DMS53 treated with DMSO at 0.1 percent for 48 hours (cell line): ENCODE results near the gene COP1.

ENCODE experiments used
- DNase-seq: peaks from one replicate; lab custom pipeline; 2025; ENCODE audit not compliant: unreplicated experiment; lab: John Stamatoyannopoulos, UW

The COP1 gene

GRCh38 chr1:176201568-176201967 lies 5.5 kb downstream of the COP1 start:
- no peak for DNase-seq

GRCh38 chr1:176199707-176200106 lies 7.4 kb downstream of the COP1 start:
- DNase-seq: no peak

GRCh38 chr1:176198413-176198812 lies 8.7 kb downstream of the COP1 start:
- no peak for DNase-seq

- no peak for DNase-seq
Observed at GRCh38 chr1:176196728-176197127, 10.4 kb downstream of the COP1 start.

- no peak for DNase-seq
Observed at GRCh38 chr1:176195547-176195946, 11.5 kb downstream of the COP1 start.

- no peak for DNase-seq
Observed at GRCh38 chr1:176193663-176194062, 13.4 kb downstream of the COP1 start.

- no peak for DNase-seq
Observed at GRCh38 chr1:176193023-176193422, 14.1 kb downstream of the COP1 start.

- no peak for DNase-seq
Observed at GRCh38 chr1:176188604-176189003, 18.5 kb downstream of the COP1 start.

- no peak for DNase-seq
Observed at GRCh38 chr1:176187001-176187400, 20.1 kb downstream of the COP1 start.

- DNase-seq: no peak
Observed at GRCh38 chr1:176183618-176184017, 23.5 kb downstream of the COP1 start.

- no peak for DNase-seq
Observed at GRCh38 chr1:176178316-176178715, 28.8 kb downstream of the COP1 start.

GRCh38 chr1:176177764-176178163 lies 29.3 kb downstream of the COP1 start:
- DNase-seq: no peak

GRCh38 chr1:176174108-176174507 lies 33.0 kb downstream of the COP1 start:
- DNase-seq: no peak

- no peak for DNase-seq
Observed at GRCh38 chr1:176172215-176172614, 34.9 kb downstream of the COP1 start.

GRCh38 chr1:176167210-176167609 lies 39.9 kb downstream of the COP1 start:
- no peak for DNase-seq

- DNase-seq: no peak
Observed at GRCh38 chr1:176165573-176165972, 41.5 kb downstream of the COP1 start.

- DNase-seq: no peak
Observed at GRCh38 chr1:176164014-176164678, 42.9 kb downstream of the COP1 start.

- DNase-seq: no peak
Observed at GRCh38 chr1:176159993-176160392, 47.1 kb downstream of the COP1 start.

- DNase-seq: no peak
Observed at GRCh38 chr1:176157995-176158394, 49.1 kb downstream of the COP1 start.

- no peak for DNase-seq
Observed at GRCh38 chr1:176149939-176150807, 56.9 kb downstream of the COP1 start.

GRCh38 chr1:176144526-176144925 lies 62.6 kb downstream of the COP1 start:
- no peak for DNase-seq

- DNase-seq: no peak
Observed at GRCh38 chr1:176142973-176143372, 64.1 kb downstream of the COP1 start.
